ENCODE measurements around the gene HNF4A. TPM values are rescaled to one million over a fixed set of nuclear protein-coding genes. Genes with fewer than 3 reads are reported as not detected.

The HNF4A gene
- total RNA-seq, 1 donor from 2014 or later, result not detected

DNA sequence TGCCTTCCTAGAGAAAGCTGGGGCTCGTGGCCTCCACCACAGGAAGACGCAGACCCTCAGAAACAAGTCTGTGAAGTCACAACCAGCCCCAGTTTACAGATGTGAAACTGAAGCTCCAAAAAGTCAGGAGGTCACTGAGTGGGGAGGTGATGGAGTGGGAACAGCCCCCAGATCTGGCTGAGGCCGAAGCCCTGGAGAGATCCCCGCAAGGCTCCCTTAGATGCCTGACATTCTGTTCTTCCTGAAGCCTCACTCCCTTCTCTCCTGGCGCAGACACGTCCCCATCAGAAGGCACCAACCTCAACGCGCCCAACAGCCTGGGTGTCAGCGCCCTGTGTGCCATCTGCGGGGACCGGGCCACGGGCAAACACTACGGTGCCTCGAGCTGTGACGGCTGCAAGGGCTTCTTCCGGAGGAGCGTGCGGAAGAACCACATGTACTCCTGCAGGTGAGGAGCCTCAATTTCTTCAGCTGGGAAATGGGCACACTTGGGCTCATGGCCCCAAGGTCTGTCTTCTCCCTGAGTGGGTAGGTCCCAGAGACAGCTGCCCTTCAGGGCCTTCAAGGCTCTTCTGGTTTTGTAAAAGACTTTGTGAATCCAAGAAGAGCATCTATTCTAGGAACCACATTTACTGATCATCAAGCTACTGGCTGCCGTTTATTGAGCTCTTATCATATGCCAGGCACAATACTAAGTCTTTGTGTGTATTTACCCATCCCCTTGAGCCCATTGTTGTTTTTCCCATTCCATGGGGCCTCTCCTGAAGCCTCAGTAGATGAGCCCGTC is 50.5 kb downstream of the HNF4A start:
- no peak for DNase-seq (ENCODE audit: low spot score)

DNA sequence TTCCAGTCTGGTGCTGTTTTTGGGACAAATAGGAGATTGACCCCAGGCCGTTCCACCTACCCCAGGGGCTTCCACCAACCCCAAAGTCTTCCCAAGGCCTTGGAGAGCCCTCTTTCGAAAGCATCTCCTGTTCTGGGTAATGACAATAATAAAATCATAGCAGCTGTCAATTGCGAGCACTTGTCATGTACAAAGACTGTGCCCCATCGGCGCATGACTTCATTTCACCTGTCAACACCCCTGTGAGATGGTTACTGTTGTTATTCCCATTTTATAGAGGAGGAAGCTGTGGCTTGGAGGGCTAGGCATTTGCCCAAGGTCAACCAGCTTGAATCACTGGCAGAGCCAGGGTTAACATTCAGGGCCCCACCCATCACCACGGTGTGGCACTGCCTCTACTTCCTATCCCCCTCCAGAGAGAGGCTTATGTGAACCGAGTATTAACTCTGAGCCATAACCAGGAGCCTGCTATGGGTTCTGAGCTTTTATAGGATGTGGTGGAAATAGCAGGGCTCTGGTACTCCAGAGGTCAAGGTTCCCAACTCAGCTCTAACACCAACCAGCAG is 51.2 kb downstream of the HNF4A start:
- DNase-seq (ENCODE audit: low spot score), result no peak

DNA sequence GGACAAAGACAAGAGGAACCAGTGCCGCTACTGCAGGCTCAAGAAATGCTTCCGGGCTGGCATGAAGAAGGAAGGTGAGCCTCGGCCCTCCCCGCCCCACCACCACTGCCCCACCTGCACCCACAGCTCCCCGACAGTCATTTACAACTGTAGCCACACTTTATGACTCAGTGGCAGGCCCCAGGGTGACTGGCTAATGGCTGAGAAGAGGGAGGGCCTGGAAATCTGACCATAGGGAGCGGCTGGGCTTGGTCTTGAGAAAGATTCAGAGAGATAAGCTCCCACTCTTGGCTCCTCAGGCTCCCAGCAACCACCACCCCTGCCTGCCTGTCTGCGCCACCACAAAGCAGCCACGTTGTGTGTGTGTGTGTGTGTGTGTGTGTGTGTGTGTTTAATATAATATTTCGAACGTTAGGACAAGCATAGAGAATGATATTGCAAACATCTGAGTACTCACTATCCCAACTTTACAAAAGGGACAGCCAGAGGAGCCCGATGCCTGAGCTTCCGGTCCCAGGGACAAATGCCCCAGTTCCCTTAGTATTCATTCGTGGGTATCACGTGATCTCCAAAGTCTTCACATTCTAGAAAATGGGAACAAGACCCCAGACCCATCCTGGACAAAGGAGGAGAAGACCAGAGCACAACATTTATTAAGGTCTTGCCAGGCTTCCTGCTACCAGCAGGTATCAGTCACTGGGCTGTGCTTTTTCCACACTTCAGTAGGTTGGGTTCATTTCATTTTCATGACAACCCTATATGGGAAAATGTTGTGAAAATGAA is 52.1 kb downstream of the HNF4A start:
- peak; percentile 88 for DNase-seq (ENCODE audit: low spot score)

DNA sequence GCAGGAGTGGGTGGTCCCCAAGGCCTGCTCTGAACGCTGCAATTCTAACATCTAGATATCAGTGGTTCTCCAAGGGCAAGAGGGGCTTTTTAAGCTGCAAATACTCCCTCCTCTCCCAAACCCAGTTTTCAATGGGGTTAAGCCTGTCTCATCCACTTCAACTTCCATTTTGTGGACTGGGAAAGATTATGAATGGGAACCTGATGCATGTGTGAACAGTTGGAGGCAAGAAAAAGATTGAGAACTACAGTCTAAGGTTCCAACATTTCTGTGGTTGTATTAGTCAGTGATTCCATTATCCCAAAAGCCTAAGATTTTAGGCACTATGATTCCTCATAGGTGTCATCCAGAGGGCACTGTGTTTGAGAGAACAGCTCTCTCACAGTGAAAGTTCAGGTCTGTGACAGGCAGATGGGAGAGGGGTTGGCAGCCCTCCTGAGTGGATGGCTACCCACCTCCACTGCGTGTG is 53.7 kb downstream of the HNF4A start:
- DNase-seq (ENCODE audit: low spot score), result no peak

DNA sequence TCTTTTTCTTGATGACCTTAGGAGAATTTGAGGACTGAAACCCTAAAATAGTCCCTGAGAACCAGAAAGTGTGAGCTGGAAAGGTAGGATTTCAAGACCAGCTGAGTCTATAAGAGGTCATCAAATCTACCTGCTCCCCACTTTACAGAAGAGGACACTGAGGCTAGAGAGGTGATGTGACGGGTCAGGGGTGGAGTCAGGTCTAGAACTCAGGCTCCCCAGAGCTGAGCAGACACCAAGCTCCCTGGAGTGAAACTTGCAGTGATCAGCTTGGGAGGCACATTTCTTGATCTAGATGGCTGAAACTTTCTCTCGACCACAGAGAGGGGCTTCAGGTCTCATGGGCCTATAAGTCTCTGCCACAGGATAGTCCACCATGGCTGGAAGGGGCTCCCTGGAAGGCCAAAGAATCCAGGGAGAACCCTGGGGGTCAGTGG is 55.1 kb downstream of the HNF4A start:
- DNase-seq (ENCODE audit: low spot score), result no peak

DNA sequence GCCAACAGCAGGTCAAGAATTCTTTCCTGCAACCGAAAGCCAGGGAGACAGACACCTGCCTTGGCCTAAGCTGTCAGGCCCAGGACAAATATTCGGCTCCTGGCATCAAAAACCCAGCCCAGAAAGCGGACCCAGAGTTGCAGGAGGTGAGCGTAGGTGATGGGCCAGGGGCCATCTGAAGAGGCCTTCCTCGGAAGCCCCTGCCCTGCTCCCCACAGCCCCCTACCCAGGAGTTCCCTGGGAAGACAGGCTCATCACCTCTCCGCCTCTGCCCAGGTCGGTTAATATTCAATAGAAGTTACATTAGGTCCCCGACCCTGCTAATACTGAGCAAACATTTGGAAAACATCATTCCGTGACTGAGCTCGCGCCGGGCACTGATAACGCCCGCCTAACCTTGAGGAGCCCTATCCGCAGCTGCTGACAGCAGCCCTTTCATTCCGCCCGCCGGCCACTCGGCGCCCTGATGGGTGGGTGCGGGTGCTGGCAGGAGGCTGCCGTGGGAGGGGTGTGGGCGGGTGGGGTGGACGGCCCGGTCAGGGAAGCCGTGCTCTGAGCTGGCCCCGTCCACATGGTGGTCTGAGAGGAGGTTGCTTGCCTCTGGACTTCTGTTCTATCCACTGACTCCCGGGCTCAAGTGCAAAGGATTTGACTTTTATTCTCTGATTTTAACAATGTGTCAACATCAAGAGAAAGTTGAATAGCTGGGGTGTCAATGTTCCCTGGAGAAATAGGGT is 55.7 kb downstream of the HNF4A start:
- DNase-seq (ENCODE audit: low spot score), result no peak

DNA sequence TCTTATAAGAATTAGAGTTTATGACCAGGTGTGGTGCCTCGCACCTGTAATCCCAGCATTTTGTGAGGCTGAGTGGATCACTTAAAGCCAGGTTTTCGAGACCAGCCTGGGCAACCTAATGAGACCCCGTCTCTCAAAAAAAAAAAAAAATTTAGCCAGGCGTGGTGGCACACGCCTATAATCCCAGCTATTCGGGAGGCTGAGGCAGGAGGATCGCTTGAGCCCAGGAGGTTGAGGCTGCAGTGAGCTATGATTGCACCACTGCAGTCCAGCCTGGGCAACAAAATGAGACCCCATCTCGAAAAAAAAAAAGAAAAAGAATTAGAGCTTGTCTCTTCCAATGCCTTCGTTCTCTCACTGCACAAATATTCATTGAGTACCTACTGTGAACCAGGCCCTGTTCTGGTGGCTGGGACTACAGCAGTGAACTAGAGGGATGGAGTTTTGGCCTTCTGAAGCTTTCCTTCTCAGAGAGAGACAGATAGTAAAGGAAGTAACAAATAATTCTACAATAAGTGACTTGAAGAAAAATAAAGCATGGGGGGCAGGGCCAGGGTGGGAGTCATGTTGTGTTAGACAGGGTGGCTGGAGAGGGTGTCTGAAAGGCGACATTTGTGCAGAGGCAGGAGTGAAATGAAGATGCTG is 56.4 kb downstream of the HNF4A start:
- no peak for DNase-seq (ENCODE audit: low spot score)

DNA sequence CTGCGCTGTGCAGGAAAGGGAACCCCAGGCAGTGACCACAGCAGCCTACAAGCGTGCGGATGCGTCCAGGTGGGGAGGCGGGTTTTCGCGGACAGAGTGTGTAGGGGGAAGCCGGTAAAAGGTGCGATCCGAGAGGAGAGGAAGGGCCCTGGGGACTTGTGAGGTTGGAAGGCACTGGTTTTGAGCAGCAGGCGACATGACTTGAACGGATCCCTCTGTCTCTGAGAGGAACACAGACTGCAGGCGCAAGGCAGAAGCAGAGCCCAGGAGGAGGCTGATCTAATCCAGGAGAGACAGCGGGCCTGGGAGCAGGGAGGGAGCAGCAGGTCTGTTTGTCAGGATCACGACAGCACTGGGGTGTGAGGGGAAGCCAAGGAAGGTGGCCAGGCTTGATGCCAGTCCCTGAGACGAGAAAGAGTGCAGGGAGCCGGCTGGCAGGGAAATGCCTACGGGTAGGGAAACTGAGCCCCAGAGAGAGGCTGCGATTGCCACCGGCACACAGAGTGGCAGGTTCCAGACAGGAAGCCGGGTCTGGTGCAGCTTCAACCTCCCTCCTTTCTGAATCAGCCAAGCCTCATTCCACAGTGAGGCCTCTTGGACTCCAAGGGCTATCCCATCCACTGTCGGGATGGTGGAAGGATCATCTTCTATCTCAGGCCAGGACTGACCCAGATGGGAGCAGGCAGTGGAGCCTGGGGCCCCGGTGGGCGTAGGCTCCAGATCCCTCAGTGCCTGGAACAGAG is 57.1 kb downstream of the HNF4A start:
- no peak for DNase-seq (ENCODE audit: low spot score)

DNA sequence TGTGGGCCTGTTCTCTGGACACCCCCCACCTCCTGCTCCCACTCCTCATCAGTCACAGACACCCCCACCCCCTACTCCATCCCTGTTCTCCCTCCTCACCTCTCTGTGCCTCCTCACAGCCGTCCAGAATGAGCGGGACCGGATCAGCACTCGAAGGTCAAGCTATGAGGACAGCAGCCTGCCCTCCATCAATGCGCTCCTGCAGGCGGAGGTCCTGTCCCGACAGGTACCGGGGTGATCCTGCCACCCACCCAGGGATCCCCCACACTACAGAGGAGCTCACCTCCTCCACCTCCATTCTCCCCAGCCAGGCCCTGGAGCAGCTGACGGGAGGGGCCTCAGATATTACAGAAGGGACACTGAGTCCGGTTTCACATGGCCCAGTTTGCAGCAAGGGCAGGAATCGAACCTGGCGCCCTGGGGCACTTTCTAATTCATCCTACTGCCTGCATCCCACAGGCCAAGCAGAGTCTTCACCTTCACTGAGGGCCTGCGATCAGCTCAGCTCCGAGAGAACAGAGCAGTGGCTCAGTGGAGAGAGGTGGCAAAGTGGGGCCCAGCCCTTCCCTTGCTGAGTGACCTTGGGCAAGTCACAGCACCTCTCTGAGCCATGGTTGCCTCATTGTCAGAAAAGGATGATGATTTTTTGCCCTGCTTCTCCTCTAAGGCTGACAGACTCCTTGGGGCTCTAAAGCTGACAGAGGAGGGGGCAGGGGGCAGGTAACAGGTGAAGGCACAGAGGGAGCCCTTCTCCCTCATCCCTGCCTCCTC is 58.3 kb downstream of the HNF4A start:
- no peak for DNase-seq (ENCODE audit: low spot score)

DNA sequence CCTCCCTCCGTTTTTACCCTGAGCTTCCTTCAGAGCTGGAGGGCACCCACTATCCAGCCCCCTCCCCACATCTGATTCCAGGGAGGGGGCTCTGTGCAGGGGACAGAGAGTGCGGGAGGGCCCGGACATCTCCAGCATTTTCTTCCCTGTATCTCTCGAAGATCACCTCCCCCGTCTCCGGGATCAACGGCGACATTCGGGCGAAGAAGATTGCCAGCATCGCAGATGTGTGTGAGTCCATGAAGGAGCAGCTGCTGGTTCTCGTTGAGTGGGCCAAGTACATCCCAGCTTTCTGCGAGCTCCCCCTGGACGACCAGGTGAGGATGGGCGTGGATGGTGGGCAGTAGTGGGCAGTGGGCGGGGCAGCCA is 58.8 kb downstream of the HNF4A start:
- DNase-seq (ENCODE audit: low spot score), result no peak

DNA sequence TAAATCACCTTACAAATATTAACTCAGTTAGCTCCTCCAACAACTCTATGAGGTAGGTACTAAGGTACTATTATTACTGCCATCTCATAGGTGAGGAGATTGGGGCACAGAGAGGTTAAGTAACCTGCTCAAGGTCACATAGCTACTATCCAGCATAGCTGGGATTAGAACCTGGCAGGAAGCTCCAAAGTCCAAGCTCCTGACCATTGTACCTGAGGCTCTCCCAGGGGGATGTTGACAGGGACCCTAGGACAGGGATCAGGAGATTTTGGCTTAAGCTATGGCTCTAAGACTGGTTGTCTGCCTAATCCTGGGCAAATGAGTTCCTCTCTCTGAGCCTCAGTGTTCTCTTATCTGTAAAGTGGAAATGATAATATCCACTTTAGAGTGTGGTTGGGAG is 59.3 kb downstream of the HNF4A start:
- DNase-seq (ENCODE audit: low spot score), result no peak

DNA sequence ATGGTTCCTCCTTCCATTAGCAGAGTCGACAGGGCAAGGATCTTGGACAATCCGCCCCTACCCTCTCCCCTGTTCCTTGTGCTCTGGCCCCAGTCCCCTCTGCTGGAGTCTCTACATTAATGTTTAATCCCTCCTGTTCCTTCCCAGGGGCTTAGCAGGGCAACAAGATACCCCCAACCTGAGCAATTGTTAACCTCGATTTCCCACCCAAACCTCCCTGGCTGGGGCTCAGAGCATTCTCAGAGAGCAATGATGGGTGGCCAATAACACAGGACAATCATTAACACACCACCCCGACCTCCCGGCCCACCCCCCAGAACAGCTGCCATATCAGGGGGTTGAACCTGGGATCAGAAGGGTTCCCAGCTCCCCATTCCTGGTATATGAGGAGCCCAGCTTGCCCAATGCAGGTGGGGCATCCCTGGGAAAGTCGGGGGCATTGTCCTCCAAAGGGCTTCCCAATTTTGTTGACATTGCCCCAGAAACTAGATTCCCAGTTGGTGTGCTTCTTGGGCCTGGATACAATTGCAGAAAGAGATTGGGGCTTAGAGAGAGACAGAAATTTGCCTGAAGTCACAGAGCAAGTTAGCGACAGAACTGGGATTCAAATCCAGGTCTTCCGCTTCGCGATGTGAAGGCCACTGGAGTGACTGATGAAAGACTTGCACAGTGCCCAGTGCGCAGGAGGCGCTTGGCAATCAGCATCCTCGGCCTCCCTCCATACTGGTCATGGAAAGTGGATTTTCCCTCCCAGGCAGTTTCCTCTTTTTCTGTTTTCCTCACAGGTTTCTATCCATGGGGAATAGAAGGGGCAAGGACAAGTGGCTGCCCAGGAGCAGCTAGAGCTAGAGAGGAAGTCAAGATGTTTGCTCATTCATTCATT is 60.6 kb downstream of the HNF4A start:
- no peak for DNase-seq (ENCODE audit: low spot score)

DNA sequence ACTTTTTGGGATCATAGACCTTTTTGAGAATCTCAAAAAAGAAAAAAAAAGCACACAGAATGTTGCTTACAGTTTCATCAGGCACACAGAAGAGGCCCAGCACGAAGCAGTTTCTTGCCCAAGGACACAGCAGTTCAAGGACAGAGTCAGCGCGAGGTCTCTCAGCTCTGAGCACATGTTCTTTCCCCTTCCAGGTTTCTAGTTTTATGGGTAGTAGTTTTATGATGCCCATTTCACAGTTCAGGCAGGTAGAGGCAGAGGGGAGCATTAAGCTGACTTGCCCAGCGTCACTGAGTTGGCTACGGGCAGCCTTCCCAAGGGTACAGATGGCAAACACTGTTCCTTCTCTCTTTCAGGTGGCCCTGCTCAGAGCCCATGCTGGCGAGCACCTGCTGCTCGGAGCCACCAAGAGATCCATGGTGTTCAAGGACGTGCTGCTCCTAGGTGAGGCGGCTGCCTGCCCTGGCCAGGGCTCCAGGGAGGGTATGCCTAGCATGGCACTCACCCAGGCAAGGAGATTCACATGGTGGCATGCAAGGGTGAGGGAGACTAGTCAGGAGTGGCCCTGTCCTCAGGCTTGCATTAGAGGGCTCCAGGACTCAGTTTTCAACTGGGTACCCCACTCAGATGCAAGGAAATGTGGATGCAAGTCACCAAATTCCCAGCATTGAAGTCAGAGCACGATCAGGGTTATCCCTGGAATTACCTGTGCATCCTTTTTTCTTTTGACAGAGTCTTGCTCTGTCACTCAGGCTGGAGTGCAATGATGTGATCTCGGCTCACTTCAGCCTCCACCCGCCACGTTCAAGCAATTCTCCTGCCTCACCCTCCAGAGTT is 62.8 kb downstream of the HNF4A start:
- DNase-seq (ENCODE audit: low spot score), result no peak

DNA sequence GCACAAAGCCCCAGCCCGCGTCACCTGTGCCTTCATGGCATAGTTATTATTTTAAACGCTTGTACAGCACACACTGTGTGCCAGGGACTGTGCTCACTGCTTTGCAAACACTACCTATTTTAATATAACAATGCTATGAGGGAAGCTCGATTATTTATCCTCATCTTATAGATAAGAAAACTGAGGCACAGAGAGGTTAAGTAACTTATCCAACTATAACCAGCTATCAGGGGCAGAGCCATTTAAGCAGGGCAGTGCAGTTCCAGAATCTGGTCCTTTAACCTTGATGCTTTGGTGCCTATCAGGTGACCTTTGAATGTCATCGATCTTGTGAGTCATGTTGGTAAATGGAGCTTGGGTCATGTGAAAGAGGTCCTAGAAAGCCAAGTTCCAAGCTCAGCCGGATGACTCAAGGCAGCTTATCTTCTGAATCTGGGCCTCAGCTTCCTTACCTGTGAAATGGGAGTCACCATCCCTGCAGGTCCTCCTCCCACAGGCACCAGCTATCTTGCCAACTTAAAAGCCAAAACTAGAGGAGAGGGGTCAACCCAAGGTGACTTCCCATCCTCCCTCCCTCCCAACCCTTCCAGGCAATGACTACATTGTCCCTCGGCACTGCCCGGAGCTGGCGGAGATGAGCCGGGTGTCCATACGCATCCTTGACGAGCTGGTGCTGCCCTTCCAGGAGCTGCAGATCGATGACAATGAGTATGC is 63.8 kb downstream of the HNF4A start:
- no peak for DNase-seq (ENCODE audit: low spot score)

DNA sequence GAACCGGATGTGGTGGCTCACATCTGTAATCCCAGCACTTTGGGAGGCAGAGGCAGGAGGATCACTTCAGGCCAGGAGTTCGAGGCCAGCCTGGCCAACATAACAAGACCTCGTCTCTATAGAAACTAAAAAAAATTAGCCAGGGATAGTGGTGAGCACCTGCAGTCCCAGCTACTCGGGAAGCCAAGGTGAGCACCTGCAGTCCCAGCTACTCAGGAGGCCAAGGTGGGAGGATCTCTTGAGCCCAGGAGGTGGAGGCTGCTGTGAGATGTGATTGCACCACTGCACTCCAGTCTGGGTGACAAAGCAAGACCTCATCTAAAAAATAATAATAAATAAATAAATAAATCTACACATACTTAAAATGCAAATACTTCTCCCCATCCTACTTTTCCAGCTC is 65.0 kb downstream of the HNF4A start:
- no peak for DNase-seq (ENCODE audit: low spot score)

DNA sequence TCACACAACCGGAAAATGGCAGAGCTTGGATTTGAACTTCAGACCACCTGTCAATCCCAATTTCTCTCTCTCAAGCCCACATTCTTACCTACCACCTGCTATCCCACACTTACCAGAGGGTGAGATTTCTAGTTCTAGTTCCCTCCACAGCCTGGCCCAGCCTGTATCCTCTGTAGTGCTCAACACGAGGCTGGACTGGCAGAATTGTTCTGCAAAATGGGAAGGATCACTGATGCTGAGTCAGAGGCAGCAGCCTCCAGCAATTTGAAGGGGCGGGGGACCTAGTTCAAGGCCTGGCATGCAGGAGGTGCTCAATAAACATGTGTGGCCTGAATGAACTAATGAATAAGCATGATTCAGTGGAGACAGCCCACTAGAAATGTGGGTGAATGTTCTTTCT is 66.6 kb downstream of the HNF4A start:
- DNase-seq (ENCODE audit: low spot score), result no peak

DNA sequence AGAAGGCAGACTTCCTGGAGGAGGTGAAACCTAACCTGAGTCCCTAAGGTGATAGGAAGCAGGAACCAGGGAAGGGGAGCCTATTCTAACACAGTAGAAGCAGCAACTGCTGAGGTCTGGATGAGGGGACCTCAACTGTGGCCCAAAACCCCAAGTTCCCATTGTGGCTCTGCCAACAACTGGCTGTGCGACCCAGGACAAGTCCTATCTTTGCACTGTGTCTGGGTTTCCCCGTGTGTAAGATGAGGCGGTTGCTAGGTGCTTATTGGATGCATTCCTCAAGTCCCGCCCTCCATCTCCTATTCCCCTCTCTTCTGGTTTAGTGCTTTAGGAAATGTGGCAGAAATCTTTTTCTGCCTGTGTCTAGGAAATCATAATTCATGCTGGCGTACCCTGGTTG is 68.0 kb downstream of the HNF4A start:
- no peak for DNase-seq (ENCODE audit: low spot score)

All from ureter (tissue), 1 donor.